ENCODE results near the gene TMEM30A.
A peak's percentile ranks its signal among the peaks of the same experiment; 100 is the strongest.

The TMEM30A gene

DNA sequence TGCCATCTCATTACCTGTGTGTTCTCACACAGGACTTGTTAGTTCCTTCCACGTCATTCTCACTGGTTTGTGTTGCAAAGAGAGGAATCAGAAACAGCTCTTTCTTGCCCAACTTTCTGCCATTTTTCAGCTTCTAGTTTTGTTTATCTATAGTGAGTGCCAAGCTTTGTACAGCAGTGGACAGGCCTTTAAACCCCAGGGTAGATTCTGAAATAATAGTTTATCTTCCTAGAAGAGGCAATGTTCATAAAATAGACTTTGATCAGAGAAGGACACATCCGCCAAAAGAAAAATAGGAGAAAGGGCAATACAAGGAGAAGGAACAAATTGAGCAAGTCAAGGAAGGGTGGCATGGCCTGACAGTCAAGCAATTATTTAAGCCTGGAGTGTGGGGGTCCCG, 17.7 kb upstream of the TMEM30A start:
- Mint-ChIP-seq H3K36me3 (no peaks in the 10 kb centered on the region), H3K4me1 (no peaks in the 10 kb centered on the region), H3K4me3 (no peak overlapping the region), H3K9me3 (no peaks in the 10 kb centered on the region), H3K27me3 (peaks cover 2% of the 10 kb centered on the region), H3K27ac (no peak overlapping the region)
- DNase-seq (ENCODE audit: low spot score in 2 of 2) = no peak
- no peak for ATAC-seq (ENCODE audit: low read depth)

DNA sequence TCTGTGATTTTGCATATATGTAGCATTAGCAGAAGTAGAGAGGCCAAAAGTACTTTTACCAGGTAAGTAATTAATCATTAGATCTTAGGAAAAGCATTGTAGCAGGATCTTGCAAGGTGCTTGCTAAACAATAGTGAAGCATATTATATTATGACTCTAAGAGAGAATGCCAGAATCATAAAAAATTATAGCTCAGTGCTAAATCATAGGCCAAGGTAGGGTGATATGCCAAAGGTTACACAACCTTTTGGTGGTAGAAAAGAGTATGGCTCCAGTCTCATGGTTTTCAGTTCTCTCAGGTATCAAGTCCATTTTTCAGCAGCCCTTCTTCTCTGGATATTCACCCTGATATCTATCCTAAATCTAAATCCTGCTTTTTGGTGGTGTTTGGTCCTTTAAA, 16.9 kb upstream of the TMEM30A start:
- H3K27me3 Mint-ChIP-seq = peaks cover 2% of the 10 kb centered on the region
- no peaks in the 10 kb centered on the region for H3K4me1 Mint-ChIP-seq
- no peak overlapping the region for H3K27ac Mint-ChIP-seq
- H3K4me3 Mint-ChIP-seq = no peak overlapping the region
- no peaks in the 10 kb centered on the region for H3K9me3 Mint-ChIP-seq
- no peaks in the 10 kb centered on the region for H3K36me3 Mint-ChIP-seq
- DNase-seq (ENCODE audit: low spot score in 2 of 2) = no peak
- ATAC-seq (ENCODE audit: low read depth) = no peak

GRCh38 chr6:75301088-75301487, 16.5 kb upstream of the TMEM30A start:
- H3K36me3 Mint-ChIP-seq = no peaks in the 10 kb centered on the region
- ATAC-seq (ENCODE audit: low read depth) (no peak), DNase-seq (ENCODE audit: low spot score in 2 of 2) (no peak)
- H3K9me3 Mint-ChIP-seq = no peaks in the 10 kb centered on the region
- H3K27me3 Mint-ChIP-seq = peaks cover 2% of the 10 kb centered on the region
- H3K4me1 Mint-ChIP-seq = no peaks in the 10 kb centered on the region
- no peak overlapping the region for H3K27ac Mint-ChIP-seq
- H3K4me3 Mint-ChIP-seq = no peak overlapping the region

DNA sequence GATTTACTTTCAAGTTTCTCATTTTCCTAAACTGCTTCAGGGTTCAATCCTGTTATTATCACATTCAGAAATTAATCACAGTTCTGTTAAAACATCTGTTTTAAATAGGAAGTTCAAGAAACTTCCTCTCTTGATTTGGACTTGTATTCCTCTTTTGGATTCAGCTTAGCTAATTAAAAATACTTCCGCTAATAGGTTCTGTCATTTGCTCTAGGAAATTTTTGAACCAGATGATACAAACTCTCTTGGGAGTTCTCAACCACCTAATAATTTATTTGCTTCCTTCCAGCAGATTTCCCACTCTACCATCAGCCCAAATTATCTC, 15.9 kb upstream of the TMEM30A start:
- Mint-ChIP-seq H3K9me3 (no peaks in the 10 kb centered on the region), H3K27me3 (peaks cover 2% of the 10 kb centered on the region), H3K4me1 (no peaks in the 10 kb centered on the region), H3K36me3 (no peaks in the 10 kb centered on the region), H3K27ac (no peak overlapping the region), H3K4me3 (no peak overlapping the region)
- DNase-seq (ENCODE audit: low spot score in 2 of 2) (no peak), ATAC-seq (ENCODE audit: low read depth) (no peak)

DNA sequence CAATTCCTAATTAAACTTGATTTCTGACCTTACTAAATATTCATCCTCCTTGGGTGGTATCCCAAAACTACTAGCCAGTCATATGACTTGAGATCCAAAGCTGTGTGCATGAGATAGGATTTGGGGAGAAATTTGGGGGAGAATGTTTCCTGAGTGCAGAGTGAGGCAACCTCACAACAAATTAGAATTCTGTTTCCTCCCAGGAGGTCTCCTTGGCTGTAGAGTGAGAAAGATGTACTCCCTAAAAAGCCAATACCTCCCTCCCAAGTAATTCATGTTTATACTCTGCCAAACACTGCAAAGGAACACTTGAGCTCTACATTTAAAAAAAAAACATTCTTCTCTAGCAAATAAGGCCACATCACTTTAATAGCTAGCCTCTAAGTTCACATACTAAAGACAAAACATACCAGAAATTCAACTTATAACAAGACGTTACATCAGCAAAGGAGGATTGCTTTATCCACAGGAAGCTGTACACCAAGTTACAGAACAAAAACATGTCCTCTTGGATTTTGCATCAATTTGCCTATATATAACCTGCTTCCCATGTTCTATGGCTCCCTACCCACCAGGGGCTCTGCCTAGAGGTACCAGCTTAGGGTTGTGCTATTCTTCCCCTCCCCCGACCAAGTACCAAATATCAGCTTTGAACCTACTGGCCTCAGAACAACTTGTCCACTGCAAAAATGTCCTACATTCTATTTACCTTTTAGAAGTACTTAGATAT, 15.4 kb upstream of the TMEM30A start:
- Mint-ChIP-seq H3K4me1 (no peaks in the 10 kb centered on the region), H3K4me3 (no peak overlapping the region), H3K36me3 (no peaks in the 10 kb centered on the region), H3K27ac (no peak overlapping the region), H3K9me3 (no peaks in the 10 kb centered on the region), H3K27me3 (peaks cover 2% of the 10 kb centered on the region)
- DNase-seq (ENCODE audit: low spot score in 2 of 2) (no peak), ATAC-seq (ENCODE audit: low read depth) (no peak)

DNA sequence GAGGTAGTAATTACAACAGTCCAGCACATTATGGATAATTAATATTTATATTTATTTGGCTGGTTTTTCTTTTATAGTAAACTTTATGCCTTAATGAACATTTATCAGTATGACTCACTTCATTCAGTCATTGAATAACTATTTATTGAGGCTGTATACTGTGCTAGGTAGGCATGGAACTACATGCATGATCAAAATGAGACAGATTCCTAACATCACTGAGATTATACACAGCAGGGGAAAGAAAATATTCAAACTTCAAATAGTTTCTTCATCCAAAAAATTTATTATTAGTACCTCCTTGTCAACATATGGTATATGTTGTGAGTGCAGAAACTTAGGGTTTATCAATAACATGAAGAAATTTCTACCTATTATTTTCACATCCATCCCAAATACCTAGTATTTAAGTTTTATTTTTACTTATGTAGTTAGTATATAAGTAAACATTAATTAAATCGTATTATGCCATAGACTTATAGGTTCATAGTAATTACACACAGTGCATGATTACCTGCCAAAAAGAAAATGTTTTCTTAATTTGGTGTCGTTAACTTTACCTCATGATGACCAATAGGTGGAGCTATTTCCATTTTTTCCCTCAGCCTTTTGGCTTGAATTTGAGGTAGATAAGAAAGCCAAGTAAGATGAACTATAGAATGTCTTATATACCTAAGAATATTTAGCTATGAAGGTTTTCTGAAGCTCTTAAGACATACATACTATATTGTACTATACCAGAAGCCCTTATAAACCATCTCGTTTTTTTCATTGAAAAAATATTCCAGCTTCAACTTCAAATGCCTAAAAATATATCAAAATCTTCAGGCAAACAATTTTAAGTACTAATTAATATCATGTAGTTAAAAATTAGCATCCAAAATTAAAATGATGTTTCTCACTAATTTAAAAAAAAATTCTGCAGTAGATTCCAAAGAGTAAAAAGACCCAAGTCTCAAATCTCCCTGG, 12.5 kb upstream of the TMEM30A start:
- no peaks in the 10 kb centered on the region for H3K4me1 Mint-ChIP-seq
- DNase-seq (ENCODE audit: low spot score in 2 of 2) = peak in 1 of 2 donors; percentile 41
- no peak overlapping the region for H3K4me3 Mint-ChIP-seq
- no peaks in the 10 kb centered on the region for H3K36me3 Mint-ChIP-seq
- H3K27ac Mint-ChIP-seq = no peak overlapping the region
- peak; percentile 60 for ATAC-seq (ENCODE audit: low read depth)
- no peaks in the 10 kb centered on the region for H3K9me3 Mint-ChIP-seq
- H3K27me3 Mint-ChIP-seq = no peaks in the 10 kb centered on the region

DNA sequence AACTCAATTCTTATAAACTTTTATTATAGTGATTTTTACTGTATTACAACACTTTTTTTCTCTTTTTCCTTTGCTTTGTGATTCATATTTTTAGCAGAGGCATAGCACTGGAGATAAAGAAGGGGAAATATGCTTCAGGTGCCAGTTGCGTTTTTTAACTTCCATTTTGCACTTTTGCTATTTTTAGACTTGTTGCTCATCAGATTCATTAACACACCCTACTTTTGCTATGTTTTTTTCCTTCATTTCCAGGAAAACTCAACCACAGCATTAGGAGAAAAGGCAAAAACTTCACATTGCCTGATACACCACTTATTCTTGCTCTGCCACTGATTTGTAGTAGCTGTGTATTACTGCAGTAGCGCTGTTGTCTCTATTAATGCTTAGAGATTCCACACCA, 8.0 kb upstream of the TMEM30A start:
- Mint-ChIP-seq H3K27ac (no peak overlapping the region), H3K36me3 (peaks cover 4% of the 10 kb centered on the region), H3K4me1 (no peaks in the 10 kb centered on the region), H3K4me3 (no peak overlapping the region), H3K9me3 (no peaks in the 10 kb centered on the region), H3K27me3 (no peaks in the 10 kb centered on the region)
- DNase-seq (ENCODE audit: low spot score in 2 of 2) (no peak), ATAC-seq (ENCODE audit: low read depth) (no peak)

DNA sequence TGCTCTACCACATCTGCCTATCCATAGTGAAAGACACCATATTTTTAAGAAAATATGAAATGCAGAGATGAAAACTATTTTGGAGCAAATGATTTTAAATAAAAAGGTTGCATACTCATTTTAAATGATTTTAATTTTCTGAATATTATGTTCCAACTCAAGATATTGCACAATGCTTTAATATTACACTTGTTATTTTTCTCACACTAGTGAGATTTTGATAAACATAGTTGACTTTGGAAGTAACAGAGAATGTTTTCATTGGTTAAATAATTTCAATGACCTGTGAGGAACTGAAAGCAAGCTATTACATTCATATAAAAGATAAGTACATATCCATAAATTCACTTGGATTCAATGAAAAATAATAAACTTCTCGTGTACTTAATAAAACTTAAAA, 7.2 kb upstream of the TMEM30A start:
- Mint-ChIP-seq H3K27ac (no peak overlapping the region), H3K27me3 (no peaks in the 10 kb centered on the region), H3K9me3 (no peaks in the 10 kb centered on the region), H3K4me1 (peaks cover 6% of the 10 kb centered on the region), H3K36me3 (peaks cover 4% of the 10 kb centered on the region), H3K4me3 (no peak overlapping the region)
- ATAC-seq (ENCODE audit: low read depth) (no peak), DNase-seq (ENCODE audit: low spot score in 2 of 2) (no peak)

DNA sequence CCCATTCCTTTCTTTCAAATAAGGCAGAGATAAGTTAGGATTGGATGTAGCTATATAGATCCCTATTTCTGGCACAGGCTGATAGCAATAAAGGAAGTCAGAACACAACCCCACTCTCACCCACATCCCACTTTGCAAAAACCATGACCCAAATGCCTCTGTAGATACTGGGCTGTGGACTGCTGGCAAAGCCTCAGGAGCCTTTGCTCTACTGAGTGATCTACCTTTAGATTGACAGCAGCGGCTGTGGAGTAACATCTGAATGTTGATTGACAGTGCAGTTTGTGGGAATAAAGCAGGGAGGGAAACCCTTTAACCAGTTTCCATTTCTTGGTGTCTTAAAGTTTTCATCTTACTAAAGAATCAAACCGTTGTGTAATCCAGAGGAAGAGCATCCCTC, 6.7 kb upstream of the TMEM30A start:
- H3K27ac Mint-ChIP-seq = no peak overlapping the region
- H3K9me3 Mint-ChIP-seq = no peaks in the 10 kb centered on the region
- H3K36me3 Mint-ChIP-seq = peaks cover 4% of the 10 kb centered on the region
- no peak overlapping the region for H3K4me3 Mint-ChIP-seq
- ATAC-seq (ENCODE audit: low read depth) (no peak), DNase-seq (ENCODE audit: low spot score in 2 of 2) (no peak)
- H3K27me3 Mint-ChIP-seq = no peaks in the 10 kb centered on the region
- H3K4me1 Mint-ChIP-seq = peaks cover 10% of the 10 kb centered on the region

- H3K36me3 Mint-ChIP-seq = peaks cover 4% of the 10 kb centered on the region
- no peaks in the 10 kb centered on the region for H3K9me3 Mint-ChIP-seq
- H3K27ac Mint-ChIP-seq = no peak overlapping the region
- no peak for ATAC-seq (ENCODE audit: low read depth)
- DNase-seq (ENCODE audit: low spot score in 2 of 2) = no peak
- no peaks in the 10 kb centered on the region for H3K27me3 Mint-ChIP-seq
- no peak overlapping the region for H3K4me3 Mint-ChIP-seq
- peaks cover 12% of the 10 kb centered on the region for H3K4me1 Mint-ChIP-seq
Observed at GRCh38 chr6:75290136-75290945, 5.7 kb upstream of the TMEM30A start.

DNA sequence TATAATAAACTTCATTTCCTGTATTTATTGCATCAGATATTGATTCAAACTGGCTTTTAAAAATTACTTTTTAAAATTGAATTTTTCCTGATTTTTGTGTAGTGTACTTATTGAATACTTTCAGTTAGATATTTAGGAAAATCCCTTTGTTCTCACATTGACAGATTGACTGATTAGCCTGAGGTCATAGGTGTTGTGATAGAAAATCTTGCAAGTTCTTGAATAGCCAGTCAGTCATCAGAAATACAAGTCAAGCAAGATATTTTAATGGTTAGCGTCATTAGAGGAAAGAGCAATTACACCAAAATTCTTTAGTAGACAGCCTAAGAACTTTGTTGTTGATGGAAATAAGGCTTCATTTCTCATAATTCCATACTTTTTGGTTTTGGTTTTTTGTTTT, 3.4 kb upstream of the TMEM30A start:
- H3K27me3 Mint-ChIP-seq = no peaks in the 10 kb centered on the region
- ATAC-seq (ENCODE audit: low read depth) = no peak

DNA sequence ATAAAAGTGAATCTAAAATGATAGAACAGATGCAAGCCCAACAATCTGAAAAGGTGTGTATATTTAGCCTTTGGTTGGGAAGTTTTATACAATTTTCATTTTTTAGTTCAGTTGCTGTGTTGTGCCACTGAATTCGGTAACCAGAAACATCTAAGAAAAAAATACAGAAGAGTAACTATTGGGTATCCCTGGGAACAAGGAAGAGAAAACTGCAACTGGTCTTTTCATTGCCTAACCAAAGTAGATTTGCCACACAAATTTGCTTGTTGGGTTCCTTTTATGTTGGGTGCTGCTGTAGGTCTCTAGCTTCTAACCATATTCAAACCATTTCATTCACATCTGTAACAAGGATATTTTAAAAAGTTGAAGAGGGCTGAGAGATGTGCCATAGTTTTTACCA, 2.8 kb upstream of the TMEM30A start:
- DNase-seq (ENCODE audit: low spot score in 2 of 2) (no peak), ATAC-seq (ENCODE audit: low read depth) (no peak)
- peaks cover 15% of the 10 kb centered on the region for H3K4me1 Mint-ChIP-seq
- H3K27ac Mint-ChIP-seq = no peak overlapping the region
- H3K36me3 Mint-ChIP-seq = peaks cover 4% of the 10 kb centered on the region
- no peak overlapping the region for H3K4me3 Mint-ChIP-seq
- H3K27me3 Mint-ChIP-seq = no peaks in the 10 kb centered on the region
- H3K9me3 Mint-ChIP-seq = no peaks in the 10 kb centered on the region

More for the DNA sequence above, 3.4 kb upstream of the TMEM30A start:
- H3K27ac Mint-ChIP-seq = no peak overlapping the region
- DNase-seq (ENCODE audit: low spot score in 2 of 2) = no peak
- H3K4me3 Mint-ChIP-seq = no peak overlapping the region
- peaks cover 4% of the 10 kb centered on the region for H3K36me3 Mint-ChIP-seq
- no peaks in the 10 kb centered on the region for H3K9me3 Mint-ChIP-seq
- H3K4me1 Mint-ChIP-seq = peaks cover 12% of the 10 kb centered on the region

GRCh38 chr6:75286955-75287354, 2.4 kb upstream of the TMEM30A start:
- H3K36me3 Mint-ChIP-seq = peaks cover 4% of the 10 kb centered on the region
- H3K4me3 Mint-ChIP-seq = peak overlapping the region; percentile 38
- ATAC-seq (ENCODE audit: low read depth) = no peak
- no peaks in the 10 kb centered on the region for H3K9me3 Mint-ChIP-seq
- peaks cover 15% of the 10 kb centered on the region for H3K4me1 Mint-ChIP-seq
- no peak for DNase-seq (ENCODE audit: low spot score in 2 of 2)
- H3K27me3 Mint-ChIP-seq = no peaks in the 10 kb centered on the region
- H3K27ac Mint-ChIP-seq = peak overlapping the region; percentile 35

DNA sequence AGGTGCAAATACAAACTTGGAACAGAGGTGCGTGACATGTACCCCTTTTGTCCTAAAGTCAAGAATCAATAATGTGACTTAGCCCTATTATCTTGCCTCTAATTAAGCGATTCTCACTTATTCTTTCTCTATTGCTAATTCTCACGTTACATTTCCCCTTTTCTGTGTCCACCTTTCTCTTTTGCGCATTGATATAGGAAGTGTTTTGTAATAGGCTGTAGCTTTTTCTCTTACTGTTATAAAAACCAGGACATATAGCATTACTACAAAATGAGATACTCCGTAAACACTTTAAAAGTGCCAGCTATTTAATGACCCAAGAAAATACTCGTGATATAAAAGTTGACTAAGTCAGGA, 669 bp upstream of the TMEM30A start:
- no peaks in the 10 kb centered on the region for H3K9me3 Mint-ChIP-seq
- peaks cover 15% of the 10 kb centered on the region for H3K4me1 Mint-ChIP-seq
- ATAC-seq (ENCODE audit: low read depth) (peak; percentile 27), DNase-seq (ENCODE audit: low spot score in 2 of 2) (no peak)
- no peak overlapping the region for H3K27ac Mint-ChIP-seq
- peaks cover 2% of the 10 kb centered on the region for H3K36me3 Mint-ChIP-seq
- no peak overlapping the region for H3K4me3 Mint-ChIP-seq
- H3K27me3 Mint-ChIP-seq = no peaks in the 10 kb centered on the region

Data from memory B cell (primary cell).